ENCODE results near the gene EFEMP2.

EFEMP2 gene

DNA sequence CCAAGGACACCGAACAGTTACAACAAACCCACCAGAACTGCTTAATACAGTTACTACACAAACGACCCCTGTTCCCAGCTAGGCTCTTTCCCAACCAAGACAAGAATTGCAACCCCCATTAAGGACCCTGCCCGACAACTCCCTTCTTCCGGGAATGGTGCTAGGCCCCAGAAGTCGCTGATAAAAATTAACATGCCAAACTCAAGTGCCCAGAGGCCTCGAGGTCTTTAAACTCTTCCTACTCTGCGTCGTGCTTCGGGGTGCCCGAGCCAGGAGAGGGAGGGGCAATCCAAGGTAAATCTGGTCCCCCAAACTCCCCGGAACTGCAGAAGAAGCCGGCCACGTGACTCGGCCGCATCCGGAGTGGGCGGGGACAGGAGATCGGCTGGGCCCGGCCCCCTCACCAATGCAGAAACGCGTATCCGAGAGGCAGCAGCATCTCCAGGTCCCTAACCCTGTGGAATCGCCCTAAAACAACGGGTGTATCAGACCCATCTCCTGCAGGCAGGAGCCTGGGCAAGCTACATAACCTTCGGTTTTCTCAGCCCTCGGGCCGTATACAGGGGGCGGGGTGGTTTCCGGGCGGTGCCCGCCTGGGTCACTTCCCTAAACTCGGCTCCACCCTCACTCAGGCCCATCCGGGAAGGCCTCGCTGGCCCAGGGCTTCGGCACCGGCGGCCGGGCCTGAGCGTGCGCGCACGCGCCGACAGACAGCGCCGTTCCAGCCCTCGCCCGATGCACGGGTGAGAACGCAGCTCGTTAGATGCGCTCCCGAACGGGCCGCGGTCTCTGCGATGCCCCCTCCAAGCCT, 15.7 kb downstream of the EFEMP2 start:
- DNase-seq (ENCODE audit: low read depth) = peak; percentile 90
- H3K4me3 ChIP-seq (ENCODE audit: low read depth, low read length) = peak overlapping the region; percentile 96
- TF ChIP-seq, protein P1, sequence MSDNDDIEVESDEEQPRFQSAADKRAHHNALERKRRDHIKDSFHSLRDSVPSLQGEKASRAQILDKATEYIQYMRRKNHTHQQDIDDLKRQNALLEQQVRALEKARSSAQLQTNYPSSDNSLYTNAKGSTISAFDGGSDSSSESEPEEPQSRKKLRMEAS (IDR thresholded peaks at IDR 0.05; ENCODE audit: low read depth, low read length) = peak; percentile 92
- TF ChIP-seq, protein P2, sequence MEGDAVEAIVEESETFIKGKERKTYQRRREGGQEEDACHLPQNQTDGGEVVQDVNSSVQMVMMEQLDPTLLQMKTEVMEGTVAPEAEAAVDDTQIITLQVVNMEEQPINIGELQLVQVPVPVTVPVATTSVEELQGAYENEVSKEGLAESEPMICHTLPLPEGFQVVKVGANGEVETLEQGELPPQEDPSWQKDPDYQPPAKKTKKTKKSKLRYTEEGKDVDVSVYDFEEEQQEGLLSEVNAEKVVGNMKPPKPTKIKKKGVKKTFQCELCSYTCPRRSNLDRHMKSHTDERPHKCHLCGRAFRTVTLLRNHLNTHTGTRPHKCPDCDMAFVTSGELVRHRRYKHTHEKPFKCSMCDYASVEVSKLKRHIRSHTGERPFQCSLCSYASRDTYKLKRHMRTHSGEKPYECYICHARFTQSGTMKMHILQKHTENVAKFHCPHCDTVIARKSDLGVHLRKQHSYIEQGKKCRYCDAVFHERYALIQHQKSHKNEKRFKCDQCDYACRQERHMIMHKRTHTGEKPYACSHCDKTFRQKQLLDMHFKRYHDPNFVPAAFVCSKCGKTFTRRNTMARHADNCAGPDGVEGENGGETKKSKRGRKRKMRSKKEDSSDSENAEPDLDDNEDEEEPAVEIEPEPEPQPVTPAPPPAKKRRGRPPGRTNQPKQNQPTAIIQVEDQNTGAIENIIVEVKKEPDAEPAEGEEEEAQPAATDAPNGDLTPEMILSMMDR (IDR thresholded peaks at IDR 0.05; ENCODE audit: low read depth, low read length) = no peak
- TF ChIP-seq POLR2A (IDR thresholded peaks at IDR 0.05; ENCODE audit: extremely low read depth, insufficient read length) = peak; percentile 65
- TF ChIP-seq MYC (IDR thresholded peaks at IDR 0.05; ENCODE audit: low read depth, low read length) = peak; percentile 6

DNA sequence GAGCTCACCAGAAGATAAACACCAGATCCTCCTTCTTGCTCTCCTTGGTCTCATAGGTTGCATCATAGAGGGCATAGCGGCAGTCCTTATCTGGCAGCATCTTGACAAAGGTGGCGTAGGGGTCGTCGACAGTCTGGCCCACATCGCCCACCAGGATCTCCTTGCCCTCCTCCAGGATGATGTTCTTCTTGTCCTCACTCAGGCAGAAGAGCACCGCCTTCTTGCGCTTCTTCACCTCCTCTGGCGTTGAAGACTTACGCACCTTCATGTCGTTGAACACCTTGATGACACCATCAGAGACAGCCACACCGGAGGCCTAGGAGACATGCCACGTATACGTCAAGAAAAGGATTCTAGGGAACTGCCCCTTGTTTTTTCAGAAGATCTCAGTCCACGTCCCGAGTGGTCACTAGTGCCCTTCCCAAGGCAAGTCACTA, 16.7 kb downstream of the EFEMP2 start:
- DNase-seq (ENCODE audit: low read depth) = no peak
- TF ChIP-seq, protein P2 (IDR thresholded peaks at IDR 0.05; ENCODE audit: low read depth, low read length) = no peak
- TF ChIP-seq MYC (IDR thresholded peaks at IDR 0.05; ENCODE audit: low read depth, low read length) (no peak), POLR2A (IDR thresholded peaks at IDR 0.05; ENCODE audit: extremely low read depth, insufficient read length) (no peak)
- TF ChIP-seq, protein P1 (IDR thresholded peaks at IDR 0.05; ENCODE audit: low read depth, low read length) = no peak
- peak overlapping the region; percentile 96 for H3K4me3 ChIP-seq (ENCODE audit: low read depth, low read length)

DNA sequence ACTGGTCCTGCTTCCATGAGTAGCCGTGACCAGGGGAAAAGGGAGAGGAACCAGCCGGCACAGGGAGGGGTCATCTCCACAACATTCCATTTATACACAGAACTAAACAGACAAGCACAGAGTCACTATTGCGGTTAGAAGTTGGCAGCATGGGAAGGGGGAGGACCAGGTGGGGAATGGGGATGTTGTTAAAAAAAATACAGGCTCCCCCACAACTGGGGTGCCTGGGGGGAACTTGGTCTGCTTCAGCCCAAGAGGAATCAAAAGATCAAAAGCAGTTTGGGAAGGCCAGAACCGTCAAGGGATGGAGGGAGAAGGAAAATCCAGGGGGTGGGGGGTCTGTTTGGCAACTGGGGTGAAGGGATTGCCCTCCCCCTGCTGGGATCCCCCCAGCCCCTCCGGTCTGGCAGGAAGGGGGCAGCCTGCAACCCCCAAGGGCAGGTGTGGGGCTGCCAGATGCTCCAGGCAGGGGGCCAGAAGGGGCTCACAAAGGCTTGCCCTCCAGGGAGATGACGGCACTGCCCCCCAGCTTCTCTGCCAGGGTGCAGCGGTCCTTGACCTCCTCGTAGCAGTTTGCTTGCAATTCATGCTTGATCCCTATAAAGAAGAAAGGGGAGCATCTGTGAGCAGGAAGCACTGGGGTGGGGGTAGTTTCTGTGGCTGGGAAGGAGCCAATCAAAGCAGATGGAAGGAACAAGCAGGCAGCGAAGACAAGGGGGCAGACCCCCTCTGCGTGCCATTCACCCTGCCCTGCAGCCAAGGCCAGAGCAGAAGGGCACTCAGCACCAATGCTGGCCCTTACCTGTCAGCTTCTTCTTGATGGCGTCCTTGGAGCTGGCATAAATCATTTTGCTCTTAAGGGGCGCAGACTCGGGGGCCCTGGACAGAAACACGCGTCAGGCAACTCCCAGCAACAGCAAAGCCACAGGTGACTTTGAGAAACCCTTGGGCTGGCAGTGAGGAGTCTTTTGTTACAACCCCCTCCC, 17.5 kb downstream of the EFEMP2 start:
- TF ChIP-seq MYC (IDR thresholded peaks at IDR 0.05; ENCODE audit: low read depth, low read length) (no peak), POLR2A (IDR thresholded peaks at IDR 0.05; ENCODE audit: extremely low read depth, insufficient read length) (no peak)
- DNase-seq (ENCODE audit: low read depth) = no peak
- H3K4me3 ChIP-seq (ENCODE audit: low read depth, low read length) = no peak overlapping the region

DNA sequence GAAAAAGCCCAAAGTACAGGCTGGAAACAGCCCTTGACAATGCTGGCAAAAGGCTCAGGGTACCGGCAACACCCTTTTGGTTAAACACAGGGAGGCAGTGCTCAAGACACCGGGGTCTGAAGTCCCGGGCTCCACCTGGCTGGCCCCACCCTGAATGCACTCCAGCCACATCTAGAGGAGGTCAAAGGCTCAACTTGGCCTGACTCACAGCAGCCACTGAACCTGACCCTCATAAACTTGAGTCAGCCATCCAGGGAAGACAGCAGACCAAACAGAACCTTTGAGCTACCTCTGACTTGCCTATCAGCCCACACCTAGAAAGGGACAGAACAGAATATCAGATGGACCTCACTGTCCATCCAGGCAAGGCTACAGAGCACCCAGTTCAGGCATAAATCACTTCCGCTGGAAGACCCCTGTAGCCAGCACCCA, 18.4 kb downstream of the EFEMP2 start:
- no peak for DNase-seq (ENCODE audit: low read depth)
- no peak overlapping the region for H3K4me3 ChIP-seq (ENCODE audit: low read depth, low read length)
- TF ChIP-seq, protein P2 (IDR thresholded peaks at IDR 0.05; ENCODE audit: low read depth, low read length) = no peak
- TF ChIP-seq MYC (IDR thresholded peaks at IDR 0.05; ENCODE audit: low read depth, low read length) = no peak
- TF ChIP-seq, protein P1 (IDR thresholded peaks at IDR 0.05; ENCODE audit: low read depth, low read length) = no peak
- TF ChIP-seq POLR2A (IDR thresholded peaks at IDR 0.05; ENCODE audit: extremely low read depth, insufficient read length) = no peak

DNA sequence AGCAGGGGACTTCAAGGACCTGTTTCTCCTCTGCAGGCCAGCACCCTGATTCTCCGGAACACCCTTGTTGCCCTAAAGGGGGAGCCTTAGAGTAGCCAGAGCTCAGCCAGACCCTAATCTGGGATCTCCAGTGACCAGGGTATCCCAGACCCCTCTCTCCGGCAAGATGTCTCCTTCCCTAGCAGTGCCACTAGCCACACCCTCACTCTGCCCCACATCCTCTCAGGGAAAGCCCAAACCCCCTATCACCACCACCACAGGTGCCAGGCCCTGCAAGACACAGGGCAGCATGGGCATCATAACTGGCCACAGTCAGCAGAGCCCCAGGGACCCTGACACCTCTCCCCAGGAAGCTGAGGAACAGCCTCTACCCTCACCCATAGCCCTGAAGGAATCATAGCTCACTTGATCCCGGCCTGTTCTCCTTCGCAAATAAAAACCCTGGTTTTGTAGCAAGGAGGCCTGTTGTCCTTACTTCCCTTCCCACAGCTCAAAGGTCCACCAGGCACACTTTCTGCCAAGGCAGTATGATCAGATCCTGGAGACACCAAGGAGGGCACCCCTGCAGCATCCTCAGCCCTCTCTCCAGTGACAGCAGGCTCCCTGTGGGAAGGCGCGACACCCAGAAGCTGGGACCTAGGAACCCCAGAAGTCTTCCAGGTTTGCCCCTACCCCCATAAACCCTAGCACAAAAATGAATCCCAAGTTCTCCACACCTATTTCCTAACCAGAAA, 19.2 kb downstream of the EFEMP2 start:
- no peak overlapping the region for H3K4me3 ChIP-seq (ENCODE audit: low read depth, low read length)
- peak; percentile 45 for DNase-seq (ENCODE audit: low read depth)
- TF ChIP-seq, protein P1 (IDR thresholded peaks at IDR 0.05; ENCODE audit: low read depth, low read length) = no peak
- TF ChIP-seq, protein P2 (IDR thresholded peaks at IDR 0.05; ENCODE audit: low read depth, low read length) = peak; percentile 28
- TF ChIP-seq MYC (IDR thresholded peaks at IDR 0.05; ENCODE audit: low read depth, low read length) = no peak

Measured in NB4 (cell line).